T-helper 2 cell treated with Interferon-gamma antibody and Interleukin-4, amounts not matched to agents 5 μg/mL and 100 μg/mL, for 36 hours (primary cell): ENCODE results near the gene STRAP.
A peak's percentile ranks its signal among the peaks of the same experiment; 100 is the strongest.
"Not testable (repeated sequence)": the region's sequence is repeated elsewhere in the genome, so short reads cannot be mapped to it uniquely, and the experiment has no call there.

Experiments used
- DNase-seq: peaks from one replicate; pipeline ENCODE4 v3.0.0; 2021; ENCODE audit warnings: low spot score
- H3K27ac Mint-ChIP-seq: one replicate; pipeline ENCODE4 v1.8.0; 2021; ENCODE audit warnings: mild to moderate bottlenecking, mixed read lengths
- H3K27me3 Mint-ChIP-seq: one replicate; pipeline ENCODE4 v1.8.0; 2021; ENCODE audit warnings: low read depth, mixed read lengths
- H3K36me3 Mint-ChIP-seq: one replicate; pipeline ENCODE4 v1.8.0; 2021; ENCODE audit warnings: low read depth, mixed read lengths
- H3K4me1 Mint-ChIP-seq: one replicate; pipeline ENCODE4 v1.8.0; 2021; ENCODE audit warnings: low read depth, mixed read lengths
- H3K4me3 Mint-ChIP-seq: one replicate; pipeline ENCODE4 v1.8.0; 2022; ENCODE audit warnings: mild to moderate bottlenecking, moderate library complexity, mixed read lengths
- H3K9me3 Mint-ChIP-seq: one replicate; pipeline ENCODE4 v1.8.0; 2021; ENCODE audit warnings: mixed read lengths

Gene STRAP

GRCh38 chr12:15856097-15856982, 25.8 kb upstream of the STRAP start:
- no peaks in the 10 kb centered on the region for H3K4me1 Mint-ChIP-seq
- peaks cover 21% of the 10 kb centered on the region for H3K27me3 Mint-ChIP-seq
- H3K27ac Mint-ChIP-seq: no peak overlapping the region
- peak; percentile 14 for DNase-seq
- H3K36me3 Mint-ChIP-seq: no peaks in the 10 kb centered on the region
- no peaks in the 10 kb centered on the region for H3K9me3 Mint-ChIP-seq
- H3K4me3 Mint-ChIP-seq: no peak overlapping the region

- no peak overlapping the region for H3K27ac Mint-ChIP-seq
- no peaks in the 10 kb centered on the region for H3K4me1 Mint-ChIP-seq
- H3K27me3 Mint-ChIP-seq: peaks cover 27% of the 10 kb centered on the region
- H3K9me3 Mint-ChIP-seq: no peaks in the 10 kb centered on the region
- H3K36me3 Mint-ChIP-seq: no peaks in the 10 kb centered on the region
- no peak overlapping the region for H3K4me3 Mint-ChIP-seq
- DNase-seq: no peak
Observed at GRCh38 chr12:15858353-15858752, 23.8 kb upstream of the STRAP start.

- no peaks in the 10 kb centered on the region for H3K36me3 Mint-ChIP-seq
- H3K9me3 Mint-ChIP-seq: no peaks in the 10 kb centered on the region
- no peak overlapping the region for H3K27ac Mint-ChIP-seq
- H3K27me3 Mint-ChIP-seq: peaks cover 30% of the 10 kb centered on the region
- peaks cover 5% of the 10 kb centered on the region for H3K4me1 Mint-ChIP-seq
- no peak overlapping the region for H3K4me3 Mint-ChIP-seq
- no peak for DNase-seq
Observed at GRCh38 chr12:15859116-15859515, 23.1 kb upstream of the STRAP start.

- Mint-ChIP-seq H3K36me3 (no peaks in the 10 kb centered on the region), H3K27ac (no peak overlapping the region), H3K4me3 (no peak overlapping the region), H3K27me3 (peaks cover 30% of the 10 kb centered on the region), H3K4me1 (peaks cover 6% of the 10 kb centered on the region), H3K9me3 (no peaks in the 10 kb centered on the region)
- no peak for DNase-seq
Observed at GRCh38 chr12:15861404-15861803, 20.8 kb upstream of the STRAP start.

GRCh38 chr12:15862840-15863239, 19.3 kb upstream of the STRAP start:
- H3K36me3 Mint-ChIP-seq: no peaks in the 10 kb centered on the region
- H3K27ac Mint-ChIP-seq: no peak overlapping the region
- H3K4me1 Mint-ChIP-seq: peaks cover 6% of the 10 kb centered on the region
- no peak overlapping the region for H3K4me3 Mint-ChIP-seq
- peaks cover 28% of the 10 kb centered on the region for H3K27me3 Mint-ChIP-seq
- no peaks in the 10 kb centered on the region for H3K9me3 Mint-ChIP-seq
- DNase-seq: no peak

- H3K4me1 Mint-ChIP-seq: peaks cover 6% of the 10 kb centered on the region
- H3K4me3 Mint-ChIP-seq: no peak overlapping the region
- H3K27ac Mint-ChIP-seq: no peak overlapping the region
- peaks cover 24% of the 10 kb centered on the region for H3K27me3 Mint-ChIP-seq
- no peaks in the 10 kb centered on the region for H3K36me3 Mint-ChIP-seq
- DNase-seq: no peak
- no peaks in the 10 kb centered on the region for H3K9me3 Mint-ChIP-seq
Observed at GRCh38 chr12:15863372-15863771, 18.8 kb upstream of the STRAP start.

GRCh38 chr12:15863984-15864383, 18.2 kb upstream of the STRAP start:
- Mint-ChIP-seq H3K36me3 (no peaks in the 10 kb centered on the region), H3K9me3 (no peaks in the 10 kb centered on the region), H3K27ac (no peak overlapping the region), H3K4me1 (peaks cover 6% of the 10 kb centered on the region), H3K4me3 (peak overlapping the region; percentile 33), H3K27me3 (peaks cover 24% of the 10 kb centered on the region)
- DNase-seq: no peak

- Mint-ChIP-seq H3K4me1 (peaks cover 6% of the 10 kb centered on the region), H3K4me3 (no peak overlapping the region), H3K27me3 (peaks cover 11% of the 10 kb centered on the region), H3K9me3 (no peaks in the 10 kb centered on the region), H3K36me3 (no peaks in the 10 kb centered on the region), H3K27ac (no peak overlapping the region)
- no peak for DNase-seq
Observed at GRCh38 chr12:15868186-15868585, 14.0 kb upstream of the STRAP start.

- Mint-ChIP-seq H3K27me3 (peaks cover 2% of the 10 kb centered on the region), H3K9me3 (no peaks in the 10 kb centered on the region), H3K27ac (no peak overlapping the region), H3K4me3 (no peak overlapping the region), H3K36me3 (no peaks in the 10 kb centered on the region), H3K4me1 (peaks cover 3% of the 10 kb centered on the region)
- DNase-seq: no peak
Observed at GRCh38 chr12:15873556-15873955, 8.6 kb upstream of the STRAP start.

GRCh38 chr12:15874556-15875145, 7.5 kb upstream of the STRAP start:
- H3K27ac Mint-ChIP-seq, H3K4me3 Mint-ChIP-seq, H3K9me3 Mint-ChIP-seq, H3K36me3 Mint-ChIP-seq, DNase-seq, H3K4me1 Mint-ChIP-seq, H3K27me3 Mint-ChIP-seq: not testable (repeated sequence)

GRCh38 chr12:15875863-15876262, 6.3 kb upstream of the STRAP start:
- Mint-ChIP-seq H3K27ac (no peak overlapping the region), H3K4me3 (no peak overlapping the region), H3K9me3 (no peaks in the 10 kb centered on the region), H3K27me3 (no peaks in the 10 kb centered on the region), H3K36me3 (no peaks in the 10 kb centered on the region), H3K4me1 (peaks cover 5% of the 10 kb centered on the region)
- no peak for DNase-seq

- H3K4me3 Mint-ChIP-seq: no peak overlapping the region
- H3K27ac Mint-ChIP-seq: no peak overlapping the region
- no peak for DNase-seq
- H3K9me3 Mint-ChIP-seq: no peaks in the 10 kb centered on the region
- peaks cover 24% of the 10 kb centered on the region for H3K4me1 Mint-ChIP-seq
- no peaks in the 10 kb centered on the region for H3K27me3 Mint-ChIP-seq
- H3K36me3 Mint-ChIP-seq: peaks cover 8% of the 10 kb centered on the region
Observed at GRCh38 chr12:15879413-15879812, 2.8 kb upstream of the STRAP start.

GRCh38 chr12:15880721-15881120, 1.5 kb upstream of the STRAP start:
- no peaks in the 10 kb centered on the region for H3K9me3 Mint-ChIP-seq
- H3K36me3 Mint-ChIP-seq: peaks cover 16% of the 10 kb centered on the region
- no peak for DNase-seq
- H3K4me3 Mint-ChIP-seq: peak overlapping the region; percentile 33
- H3K27me3 Mint-ChIP-seq: no peaks in the 10 kb centered on the region
- peaks cover 26% of the 10 kb centered on the region for H3K4me1 Mint-ChIP-seq
- peak overlapping the region; percentile 40 for H3K27ac Mint-ChIP-seq

- H3K4me3 Mint-ChIP-seq: peak overlapping the region; percentile 95
- no peaks in the 10 kb centered on the region for H3K9me3 Mint-ChIP-seq
- H3K4me1 Mint-ChIP-seq: peaks cover 47% of the 10 kb centered on the region
- peaks cover 30% of the 10 kb centered on the region for H3K36me3 Mint-ChIP-seq
- no peaks in the 10 kb centered on the region for H3K27me3 Mint-ChIP-seq
- H3K27ac Mint-ChIP-seq: peak overlapping the region; percentile 99
- no peak for DNase-seq
Observed at GRCh38 chr12:15883536-15883935, 1.3 kb downstream of the STRAP start.
